ENCODE results near the gene NAA60. TPM values are rescaled to one million over a fixed set of nuclear protein-coding genes. Genes with fewer than 3 reads are reported as not detected.

Gene NAA60
- total RNA-seq, 1 donor from 2014 or later = 50.6 TPM

DNA sequence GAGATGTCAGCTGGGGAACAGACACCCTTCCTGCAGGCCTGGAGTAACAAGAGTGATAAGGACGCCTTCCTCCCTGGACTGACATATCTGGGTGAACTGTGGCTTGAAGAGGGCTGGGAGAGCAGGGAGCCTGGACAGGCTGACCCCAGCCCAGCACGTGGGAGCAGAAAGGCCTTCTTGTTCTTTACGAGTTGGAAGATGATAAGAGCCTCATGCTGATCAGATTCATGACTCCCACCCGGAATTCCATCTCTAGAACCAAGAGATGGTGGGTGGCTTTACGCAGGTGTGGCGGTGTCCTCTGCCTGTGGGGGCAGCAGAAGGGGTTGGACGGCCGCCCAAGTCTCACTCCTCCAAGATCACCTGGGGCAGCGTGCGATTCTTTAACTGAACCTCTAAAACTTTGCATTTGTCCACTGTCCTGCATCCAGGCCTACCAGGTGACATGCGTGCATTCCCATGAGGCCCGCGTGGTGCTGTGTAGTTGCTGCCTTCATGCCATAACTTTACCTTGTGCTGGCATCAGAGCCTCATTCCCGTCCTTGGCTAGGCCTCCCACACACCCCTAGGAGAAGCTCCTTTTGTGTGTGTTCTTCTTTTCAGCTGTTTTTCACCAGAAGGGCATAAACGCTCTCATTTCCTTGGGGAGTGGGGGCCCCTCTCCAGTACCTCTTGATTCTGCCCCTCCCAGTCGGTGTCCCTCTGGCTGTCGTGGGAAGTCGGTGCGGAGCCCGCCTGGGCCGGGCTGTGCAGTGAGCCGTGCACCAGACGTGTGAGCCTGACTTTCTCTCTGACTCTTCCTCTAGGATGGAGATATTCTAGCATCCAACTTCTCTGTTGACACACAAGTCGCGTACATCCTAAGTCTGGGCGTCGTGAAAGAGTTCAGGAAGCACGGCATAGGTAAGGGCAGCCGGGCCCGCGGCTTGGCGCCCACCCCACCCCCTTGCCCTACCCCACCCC lies 38.5 kb downstream of the NAA60 start:
- Mint-ChIP-seq H3K4me3 (no peak overlapping the region), H3K27me3 (ENCODE audit: low read depth) (no peaks in the 10 kb centered on the region), H3K9me3 (no peaks in the 10 kb centered on the region), H3K36me3 (peaks cover 31% of the 10 kb centered on the region), H3K27ac (peak overlapping the region; percentile 61), H3K4me1 (peaks cover 20% of the 10 kb centered on the region)
- TF ChIP-seq, protein P1, sequence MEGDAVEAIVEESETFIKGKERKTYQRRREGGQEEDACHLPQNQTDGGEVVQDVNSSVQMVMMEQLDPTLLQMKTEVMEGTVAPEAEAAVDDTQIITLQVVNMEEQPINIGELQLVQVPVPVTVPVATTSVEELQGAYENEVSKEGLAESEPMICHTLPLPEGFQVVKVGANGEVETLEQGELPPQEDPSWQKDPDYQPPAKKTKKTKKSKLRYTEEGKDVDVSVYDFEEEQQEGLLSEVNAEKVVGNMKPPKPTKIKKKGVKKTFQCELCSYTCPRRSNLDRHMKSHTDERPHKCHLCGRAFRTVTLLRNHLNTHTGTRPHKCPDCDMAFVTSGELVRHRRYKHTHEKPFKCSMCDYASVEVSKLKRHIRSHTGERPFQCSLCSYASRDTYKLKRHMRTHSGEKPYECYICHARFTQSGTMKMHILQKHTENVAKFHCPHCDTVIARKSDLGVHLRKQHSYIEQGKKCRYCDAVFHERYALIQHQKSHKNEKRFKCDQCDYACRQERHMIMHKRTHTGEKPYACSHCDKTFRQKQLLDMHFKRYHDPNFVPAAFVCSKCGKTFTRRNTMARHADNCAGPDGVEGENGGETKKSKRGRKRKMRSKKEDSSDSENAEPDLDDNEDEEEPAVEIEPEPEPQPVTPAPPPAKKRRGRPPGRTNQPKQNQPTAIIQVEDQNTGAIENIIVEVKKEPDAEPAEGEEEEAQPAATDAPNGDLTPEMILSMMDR (IDR thresholded peaks at IDR 0.05; ENCODE audit: unreplicated experiment) = no peak
- DNase-seq (ENCODE audit: low spot score in 2 of 2, unreplicated experiment in 2 of 2) = no peak

GRCh38 chr16:3482659-3483241 lies 39.3 kb downstream of the NAA60 start:
- H3K27me3 Mint-ChIP-seq (ENCODE audit: low read depth) = no peaks in the 10 kb centered on the region
- H3K4me1 Mint-ChIP-seq = peaks cover 20% of the 10 kb centered on the region
- no peak for DNase-seq (ENCODE audit: low spot score in 2 of 2, unreplicated experiment in 2 of 2)
- H3K4me3 Mint-ChIP-seq = no peak overlapping the region
- peaks cover 31% of the 10 kb centered on the region for H3K36me3 Mint-ChIP-seq
- H3K27ac Mint-ChIP-seq = peak overlapping the region; percentile 35
- TF ChIP-seq, protein P1 (IDR thresholded peaks at IDR 0.05; ENCODE audit: unreplicated experiment) = no peak
- H3K9me3 Mint-ChIP-seq = no peaks in the 10 kb centered on the region

DNA sequence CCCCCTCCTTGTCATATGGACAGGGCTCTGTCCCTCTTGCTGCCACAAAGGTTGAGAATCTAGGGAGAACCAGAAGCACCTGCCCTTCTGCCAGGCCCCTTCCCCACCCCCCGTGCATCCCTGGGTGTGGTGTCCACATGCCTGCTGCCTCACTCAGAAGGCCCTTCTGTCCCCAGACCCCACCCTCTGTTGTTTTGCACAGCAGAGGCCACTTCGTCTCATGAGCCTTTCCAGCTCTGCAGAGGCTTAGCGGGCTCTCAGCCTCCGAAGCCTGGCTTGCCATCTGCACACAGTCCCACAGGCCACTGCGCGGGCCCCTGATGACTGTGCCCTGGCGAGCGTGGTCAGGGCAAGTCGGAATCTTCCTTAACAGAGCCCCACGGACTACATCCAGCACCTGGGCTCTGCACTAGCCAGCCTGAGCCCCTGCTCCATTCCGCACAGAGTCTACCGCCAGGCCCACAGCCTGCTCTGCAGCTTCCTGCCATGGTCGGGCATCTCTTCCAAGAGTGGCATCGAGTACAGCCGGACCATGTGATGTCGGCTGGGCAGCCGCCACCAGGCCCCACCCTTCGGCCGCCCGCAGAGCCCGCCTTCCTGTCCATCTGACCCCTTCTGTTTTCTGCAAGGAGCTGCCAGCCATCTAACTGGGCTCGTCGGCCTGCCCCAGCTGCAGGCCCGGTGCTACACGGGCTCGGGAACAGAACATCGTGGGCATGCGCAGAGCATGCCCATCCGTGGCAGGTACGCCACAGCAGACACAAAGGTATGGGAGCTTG lies 41.0 kb downstream of the NAA60 start:
- no peak for DNase-seq (ENCODE audit: low spot score in 2 of 2, unreplicated experiment in 2 of 2)
- Mint-ChIP-seq H3K9me3 (no peaks in the 10 kb centered on the region), H3K36me3 (peaks cover 31% of the 10 kb centered on the region), H3K4me1 (peaks cover 16% of the 10 kb centered on the region), H3K4me3 (no peak overlapping the region), H3K27ac (no peak overlapping the region), H3K27me3 (ENCODE audit: low read depth) (no peaks in the 10 kb centered on the region)
- TF ChIP-seq, protein P1 (IDR thresholded peaks at IDR 0.05; ENCODE audit: unreplicated experiment) = no peak

DNA sequence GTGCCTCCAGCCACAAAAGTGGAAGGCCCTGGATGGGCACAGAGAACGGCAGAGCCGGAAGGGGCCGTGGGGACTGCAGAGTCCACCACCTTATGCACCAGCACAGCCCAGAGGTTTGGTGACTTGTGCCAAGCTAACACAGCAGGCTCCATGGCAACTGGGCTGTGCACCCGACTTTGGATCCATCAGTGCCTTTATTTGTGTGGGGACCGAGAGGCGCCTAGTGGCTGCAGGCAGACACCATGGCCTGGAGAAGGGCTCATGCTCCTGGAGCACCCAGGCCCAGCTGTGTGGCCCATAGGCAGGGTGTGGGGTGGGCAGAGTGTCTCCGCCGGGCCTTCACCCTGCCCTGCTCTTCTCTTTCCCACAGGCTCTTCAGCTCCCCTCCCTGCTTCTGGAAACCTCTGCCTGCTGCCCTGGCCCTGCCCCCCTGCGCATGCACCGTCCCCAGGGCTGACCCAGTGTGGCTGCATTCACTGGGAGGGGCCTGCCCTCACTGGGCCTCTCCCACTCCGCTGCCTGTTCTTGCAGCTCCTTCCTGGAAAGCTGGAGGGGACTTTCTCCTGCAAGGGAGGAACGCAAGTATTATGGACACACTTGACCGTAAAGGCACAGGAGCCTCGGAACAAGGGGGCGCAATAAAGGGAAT lies 41.7 kb downstream of the NAA60 start:
- H3K36me3 Mint-ChIP-seq = peaks cover 28% of the 10 kb centered on the region
- TF ChIP-seq, protein P1 (IDR thresholded peaks at IDR 0.05; ENCODE audit: unreplicated experiment) = no peak
- no peaks in the 10 kb centered on the region for H3K9me3 Mint-ChIP-seq
- no peak overlapping the region for H3K4me3 Mint-ChIP-seq
- no peak overlapping the region for H3K27ac Mint-ChIP-seq
- no peaks in the 10 kb centered on the region for H3K27me3 Mint-ChIP-seq (ENCODE audit: low read depth)
- no peak for DNase-seq (ENCODE audit: low spot score in 2 of 2, unreplicated experiment in 2 of 2)
- H3K4me1 Mint-ChIP-seq = peaks cover 13% of the 10 kb centered on the region

DNA sequence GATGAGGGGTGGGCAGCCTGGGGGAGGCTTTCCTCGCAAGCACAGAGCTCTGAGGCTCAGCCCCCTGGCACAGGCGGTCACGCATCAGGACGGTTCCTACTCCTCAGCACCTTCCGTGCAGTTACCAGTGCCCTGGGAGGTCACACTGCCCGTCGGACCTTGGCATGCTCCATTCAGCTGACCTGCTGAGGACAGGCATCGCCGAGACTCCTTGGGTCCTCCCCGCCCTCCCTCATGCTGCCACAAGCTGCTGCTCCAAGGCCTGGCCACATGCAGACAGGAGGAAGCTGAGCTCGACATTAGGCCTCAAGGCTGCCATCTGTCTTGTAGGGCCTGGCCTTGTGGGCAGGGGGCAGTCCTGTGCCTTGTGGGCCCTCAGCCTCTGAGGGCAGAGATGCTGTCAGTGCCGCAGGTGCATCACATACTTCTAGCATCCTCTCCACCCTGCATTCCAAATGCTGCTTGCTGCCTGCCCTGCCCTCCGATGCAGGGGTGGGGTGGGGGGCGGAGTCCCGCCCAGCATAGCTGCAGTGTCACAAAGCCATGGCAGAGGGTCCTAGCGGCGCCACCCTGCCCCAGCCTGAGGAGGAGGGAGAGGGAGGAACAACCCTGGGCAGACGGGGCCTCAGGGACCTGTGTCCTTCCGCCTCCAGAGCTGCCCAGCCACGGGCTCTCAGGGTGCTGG lies 42.5 kb downstream of the NAA60 start:
- Mint-ChIP-seq H3K4me3 (no peak overlapping the region), H3K27me3 (ENCODE audit: low read depth) (no peaks in the 10 kb centered on the region), H3K4me1 (peaks cover 11% of the 10 kb centered on the region), H3K36me3 (peaks cover 28% of the 10 kb centered on the region), H3K9me3 (no peaks in the 10 kb centered on the region), H3K27ac (no peak overlapping the region)
- TF ChIP-seq, protein P1 (IDR thresholded peaks at IDR 0.05; ENCODE audit: unreplicated experiment) = no peak
- no peak for DNase-seq (ENCODE audit: low spot score in 2 of 2, unreplicated experiment in 2 of 2)

All from mesothelial cell of epicardium (in vitro differentiated cells).